CD4-positive, alpha-beta T cell treated with Interleukin-4 for 1 hour (primary cell): ENCODE data around the gene OR6M1.

ENCODE experiments used
- DNase-seq, 2 donors: peaks; one replicate each; pipeline ENCODE4 v3.0.0-alpha.2; 2020 to 2022

The OR6M1 gene

GRCh38 chr11:123806249-123806648, at the start of gene OR6M1:
OR6M1 (minus strand) TSS chr11:123806349; CDS start chr11:123806349, 0 bp downstream.
- no peak for DNase-seq

GRCh38 chr11:123853038-123853437, 46.9 kb upstream of the OR6M1 start:
- no peak for DNase-seq

- no peak for DNase-seq
Measured at GRCh38 chr11:123852321-123852720, 46.2 kb upstream of the OR6M1 start.

- DNase-seq: no peak
Measured at GRCh38 chr11:123851110-123851509, 45.0 kb upstream of the OR6M1 start.

GRCh38 chr11:123841174-123841573, 35.0 kb upstream of the OR6M1 start:
- no peak for DNase-seq

GRCh38 chr11:123839131-123839530, 33.0 kb upstream of the OR6M1 start:
- no peak for DNase-seq

- no peak for DNase-seq
Measured at GRCh38 chr11:123838659-123839058, 32.5 kb upstream of the OR6M1 start.

GRCh38 chr11:123838199-123838598, 32.0 kb upstream of the OR6M1 start:
- no peak for DNase-seq

- no peak for DNase-seq
Measured at GRCh38 chr11:123833095-123833494, 26.9 kb upstream of the OR6M1 start.

GRCh38 chr11:123829745-123830144, 23.6 kb upstream of the OR6M1 start:
- DNase-seq: no peak

GRCh38 chr11:123822599-123822998, 16.4 kb upstream of the OR6M1 start:
- no peak for DNase-seq

GRCh38 chr11:123822032-123822431, 15.9 kb upstream of the OR6M1 start:
- no peak for DNase-seq

GRCh38 chr11:123815122-123815521, 9.0 kb upstream of the OR6M1 start:
- DNase-seq: no peak

- no peak for DNase-seq
Measured at GRCh38 chr11:123801765-123802164, 4.4 kb downstream of the OR6M1 start.

- DNase-seq: no peak
Measured at GRCh38 chr11:123800036-123800435, 6.1 kb downstream of the OR6M1 start.

GRCh38 chr11:123799438-123799837, 6.7 kb downstream of the OR6M1 start:
- no peak for DNase-seq

GRCh38 chr11:123798513-123799252, 7.5 kb downstream of the OR6M1 start:
- no peak for DNase-seq

- no peak for DNase-seq
Measured at GRCh38 chr11:123798079-123798478, 8.1 kb downstream of the OR6M1 start.

- DNase-seq: no peak
Measured at GRCh38 chr11:123797541-123797940, 8.6 kb downstream of the OR6M1 start.

GRCh38 chr11:123797114-123797513, 9.0 kb downstream of the OR6M1 start:
- no peak for DNase-seq

- no peak for DNase-seq
Measured at GRCh38 chr11:123796226-123796625, 9.9 kb downstream of the OR6M1 start.

GRCh38 chr11:123783536-123783935, 22.6 kb downstream of the OR6M1 start:
- DNase-seq: no peak

- DNase-seq: no peak
Measured at GRCh38 chr11:123778511-123778910, 27.6 kb downstream of the OR6M1 start.

GRCh38 chr11:123775715-123776549, 30.2 kb downstream of the OR6M1 start:
- DNase-seq: no peak
